RWPE2 (cell line): ENCODE measurements around the gene RASAL1.
"Not testable (repeated sequence)": the region's sequence is repeated elsewhere in the genome, so short reads cannot be mapped to it uniquely, and the experiment has no call there.

Experiments used
- ATAC-seq: fragments of 200-7000 bp; cut with Tn5 transposase; 3 replicates; pipeline ENCODE4 v1.9.1; 2021; ENCODE audit warnings: low read depth
- DNase-seq: peaks from one replicate; pipeline ENCODE4 v3.0.0-alpha.2; 2020; ENCODE audit warnings: low spot score
- H3K27ac ChIP-seq: fragments of 450-650 bp; 2 replicates; pipeline ENCODE4 v1.5.1; 2017; ENCODE audit warnings: mild to moderate bottlenecking; ENCODE audit not compliant: poor library complexity, severe bottlenecking
- H3K27me3 ChIP-seq: fragments of 250-450 bp; sonication (Bioruptor Pico); 2 replicates; pipeline ENCODE4 v1.5.1; 2021; ENCODE audit warnings: mild to moderate bottlenecking, moderate library complexity; ENCODE audit not compliant: insufficient read depth, poor library complexity, severe bottlenecking
- H3K36me3 ChIP-seq: fragments of 250-450 bp; sonication (Bioruptor Pico); 2 replicates; pipeline ENCODE4 v1.5.1; 2020; ENCODE audit warnings: low read depth, mild to moderate bottlenecking, moderate library complexity
- H3K4me1 ChIP-seq: fragments of 250-450 bp; sonication (Bioruptor Pico); 2 replicates; pipeline ENCODE4 v1.5.1; 2021; ENCODE audit warnings: mild to moderate bottlenecking, moderate library complexity; ENCODE audit not compliant: insufficient read depth, poor library complexity, severe bottlenecking
- H3K4me3 ChIP-seq: fragments of 250-450 bp; sonication (Bioruptor Pico); 2 replicates; pipeline ENCODE4 v1.5.1; 2021; ENCODE audit warnings: mild to moderate bottlenecking, moderate library complexity; ENCODE audit not compliant: severe bottlenecking
- H3K9me3 ChIP-seq: fragments of 250-450 bp; sonication (Bioruptor Pico); 2 replicates; pipeline ENCODE4 v1.5.1; 2021; ENCODE audit warnings: mild to moderate bottlenecking, moderate library complexity; ENCODE audit not compliant: severe bottlenecking
- CTCF ChIP-seq: fragments of 450-650 bp; IDR thresholded peaks from one replicate; pipeline ENCODE4 v1.5.1; 2017; ENCODE audit warnings: mild to moderate bottlenecking, moderate library complexity; ENCODE audit not compliant: poor library complexity, severe bottlenecking

RASAL1 gene

GRCh38 chr12:113118142-113118541 is 17.4 kb downstream of the RASAL1 start:
- no peak overlapping the region for H3K4me3 ChIP-seq
- H3K36me3 ChIP-seq = no peaks in the 10 kb centered on the region
- TF ChIP-seq CTCF = no peak
- DNase-seq = no peak
- no peak for ATAC-seq
- H3K27me3 ChIP-seq = no peaks in the 10 kb centered on the region
- H3K9me3 ChIP-seq = no peaks in the 10 kb centered on the region
- H3K27ac ChIP-seq = no peak overlapping the region
- H3K4me1 ChIP-seq = no peaks in the 10 kb centered on the region

DNA sequence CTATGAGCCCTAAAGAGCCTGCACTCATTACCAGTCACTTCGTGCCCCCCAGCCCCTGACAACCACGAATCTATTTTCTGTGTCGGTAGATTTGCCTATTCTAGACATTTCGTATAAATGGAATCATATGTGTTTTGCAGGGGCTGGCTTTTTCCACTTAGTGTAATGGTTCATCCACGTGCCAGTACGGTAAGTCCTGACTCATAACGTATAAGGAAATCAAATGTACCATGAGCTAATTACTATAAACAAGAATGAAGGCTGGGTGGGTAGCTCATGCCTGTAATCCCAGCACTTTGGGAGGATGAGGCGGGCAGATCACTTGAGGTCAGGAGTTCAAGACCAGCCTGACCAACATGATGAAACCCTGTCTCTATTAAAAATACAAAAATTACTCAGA is 17.9 kb downstream of the RASAL1 start:
- not testable (repeated sequence) for ATAC-seq, H3K27ac ChIP-seq, H3K27me3 ChIP-seq, H3K9me3 ChIP-seq, H3K4me1 ChIP-seq, H3K4me3 ChIP-seq, H3K36me3 ChIP-seq, DNase-seq

GRCh38 chr12:113116875-113117274 is 18.7 kb downstream of the RASAL1 start:
- H3K4me3 ChIP-seq = no peak overlapping the region
- no peak for TF ChIP-seq CTCF
- no peaks in the 10 kb centered on the region for H3K36me3 ChIP-seq
- no peaks in the 10 kb centered on the region for H3K27me3 ChIP-seq
- H3K4me1 ChIP-seq = no peaks in the 10 kb centered on the region
- H3K27ac ChIP-seq = no peak overlapping the region
- ATAC-seq (no peak), DNase-seq (no peak)
- no peaks in the 10 kb centered on the region for H3K9me3 ChIP-seq

GRCh38 chr12:113115455-113116126 is 20.0 kb downstream of the RASAL1 start:
- TF ChIP-seq CTCF = no peak
- DNase-seq (no peak), ATAC-seq (no peak)
- Histone ChIP-seq H3K27me3 (no peaks in the 10 kb centered on the region), H3K4me1 (no peaks in the 10 kb centered on the region), H3K36me3 (no peaks in the 10 kb centered on the region), H3K27ac (no peak overlapping the region), H3K4me3 (no peak overlapping the region), H3K9me3 (no peaks in the 10 kb centered on the region)

- ATAC-seq = no peak
- H3K27me3 ChIP-seq = no peaks in the 10 kb centered on the region
- no peak overlapping the region for H3K4me3 ChIP-seq
- no peaks in the 10 kb centered on the region for H3K4me1 ChIP-seq
- no peak overlapping the region for H3K27ac ChIP-seq
- no peaks in the 10 kb centered on the region for H3K36me3 ChIP-seq
- no peak for TF ChIP-seq CTCF
- H3K9me3 ChIP-seq = no peaks in the 10 kb centered on the region
- no peak for DNase-seq
These were observed 20.9 kb downstream of the RASAL1 start for GRCh38 chr12:113114447-113115178.
